ENCODE results near the gene TANC1. TPM values are rescaled to one million over a fixed set of nuclear protein-coding genes. Genes with fewer than 3 reads are reported as not detected.

The TANC1 gene
- total RNA-seq, 1 experiment from 2014 or later, result 21.1 TPM

- H3K4me1 ChIP-seq, result peaks cover 50% of the 10 kb centered on the region
- ChIA-PET POLR2A (no interaction called here), CTCF (interaction anchor here (0.7 to 1.3 kb wide), 3 partner anchors 122 to 989 kb away, joined by 3 to 4 read pairs (median 4); no protein-coding TSS in a partner anchor)
- H3K36me3 ChIP-seq (ENCODE audit: control insufficient read depth, insufficient read depth, low read length), result no peaks in the 10 kb centered on the region
- H3K27me3 ChIP-seq (replicated peaks; ENCODE audit: control insufficient read depth, insufficient read depth, low read length), result no peaks in the 10 kb centered on the region
- intact Hi-C loops (cut with micrococcal nuclease; ENCODE audit: unreplicated experiment), result no loop called here
- no TSS peak for BruUV-seq (replicated peaks)
- no peaks in the 10 kb centered on the region for H3K27me3 Mint-ChIP-seq (ENCODE audit: insufficient read depth, unreplicated experiment)
- DNase-seq, result no peak
- H3K27ac Mint-ChIP-seq (ENCODE audit: unreplicated experiment), result peak overlapping the region; percentile 51
- no peak overlapping the region for H3K4me3 ChIP-seq (ENCODE audit: low read depth, low read length)
- H3K4me1 Mint-ChIP-seq (ENCODE audit: low read depth, unreplicated experiment), result peaks cover 42% of the 10 kb centered on the region
- H3K4me3 Mint-ChIP-seq (ENCODE audit: unreplicated experiment), result no peak overlapping the region
- TF ChIP-seq CTCF (IDR thresholded peaks at IDR 0.05; ENCODE audit: insufficient read depth in 1 of 2, low read depth in 1 of 2, low read length in 1 of 2, severe bottlenecking in 1 of 2, unreplicated experiment in 1 of 2), result peak in 1 of 2 experiments; percentile 41
- no peaks in the 10 kb centered on the region for H3K9me3 ChIP-seq
- no peaks in the 10 kb centered on the region for H3K9me3 Mint-ChIP-seq (ENCODE audit: unreplicated experiment)
- no peaks in the 10 kb centered on the region for H3K36me3 Mint-ChIP-seq (ENCODE audit: insufficient read depth, unreplicated experiment)
These were observed 28.0 kb downstream of the TANC1 start for GRCh38 chr2:158996378-158996993.

GRCh38 chr2:158997037-158997790, 28.8 kb downstream of the TANC1 start:
- Histone ChIP-seq H3K36me3 (ENCODE audit: control insufficient read depth, insufficient read depth, low read length) (no peaks in the 10 kb centered on the region), H3K4me3 (ENCODE audit: low read depth, low read length) (no peak overlapping the region), H3K4me1 (peaks cover 50% of the 10 kb centered on the region), H3K27me3 (replicated peaks; ENCODE audit: control insufficient read depth, insufficient read depth, low read length) (no peaks in the 10 kb centered on the region), H3K9me3 (no peaks in the 10 kb centered on the region)
- no peaks in the 10 kb centered on the region for H3K36me3 Mint-ChIP-seq (ENCODE audit: insufficient read depth, unreplicated experiment)
- H3K9me3 Mint-ChIP-seq (ENCODE audit: unreplicated experiment), result no peaks in the 10 kb centered on the region
- H3K4me1 Mint-ChIP-seq (ENCODE audit: low read depth, unreplicated experiment), result peaks cover 42% of the 10 kb centered on the region
- no TSS peak for BruUV-seq (replicated peaks)
- CTCF ChIA-PET, result interaction anchor here (0.7 to 1.3 kb wide), 4 partner anchors 12 to 990 kb away, joined by 3 to 4 read pairs (median 4); no protein-coding TSS in a partner anchor
- no peak for DNase-seq
- TF ChIP-seq CTCF (IDR thresholded peaks at IDR 0.05; ENCODE audit: insufficient read depth in 1 of 2, low read depth in 1 of 2, low read length in 1 of 2, severe bottlenecking in 1 of 2, unreplicated experiment in 1 of 2), result no peak
- POLR2A ChIA-PET, result no interaction called here
- H3K4me3 Mint-ChIP-seq (ENCODE audit: unreplicated experiment), result no peak overlapping the region
- intact Hi-C loops (cut with micrococcal nuclease; ENCODE audit: unreplicated experiment), result no loop called here
- no peaks in the 10 kb centered on the region for H3K27me3 Mint-ChIP-seq (ENCODE audit: insufficient read depth, unreplicated experiment)
- peak overlapping the region; percentile 51 for H3K27ac Mint-ChIP-seq (ENCODE audit: unreplicated experiment)

GRCh38 chr2:158998551-158999248, 30.3 kb downstream of the TANC1 start:
- no peak for TF ChIP-seq CTCF (IDR thresholded peaks at IDR 0.05; ENCODE audit: insufficient read depth in 1 of 2, low read depth in 1 of 2, low read length in 1 of 2, severe bottlenecking in 1 of 2, unreplicated experiment in 1 of 2)
- Histone ChIP-seq H3K36me3 (ENCODE audit: control insufficient read depth, insufficient read depth, low read length) (no peaks in the 10 kb centered on the region), H3K4me3 (ENCODE audit: low read depth, low read length) (no peak overlapping the region), H3K4me1 (peaks cover 50% of the 10 kb centered on the region), H3K27me3 (replicated peaks; ENCODE audit: control insufficient read depth, insufficient read depth, low read length) (no peaks in the 10 kb centered on the region), H3K9me3 (no peaks in the 10 kb centered on the region)
- H3K27me3 Mint-ChIP-seq (ENCODE audit: insufficient read depth, unreplicated experiment), result no peaks in the 10 kb centered on the region
- POLR2A ChIA-PET, result no interaction called here
- H3K27ac Mint-ChIP-seq (ENCODE audit: unreplicated experiment), result no peak overlapping the region
- DNase-seq, result peak in 1 of 2 experiments; percentile 12
- peaks cover 8% of the 10 kb centered on the region for H3K36me3 Mint-ChIP-seq (ENCODE audit: insufficient read depth, unreplicated experiment)
- intact Hi-C loops (cut with micrococcal nuclease; ENCODE audit: unreplicated experiment), result no loop called here
- H3K9me3 Mint-ChIP-seq (ENCODE audit: unreplicated experiment), result no peaks in the 10 kb centered on the region
- H3K4me1 Mint-ChIP-seq (ENCODE audit: low read depth, unreplicated experiment), result peaks cover 30% of the 10 kb centered on the region
- peak overlapping the region; percentile 14 for H3K4me3 Mint-ChIP-seq (ENCODE audit: unreplicated experiment)
- no TSS peak for BruUV-seq (replicated peaks)
- CTCF ChIA-PET, result interaction anchor here (0.8 to 1.3 kb wide), 2 partner anchors 33 to 97 kb away, joined by 3 to 4 read pairs; no protein-coding TSS in a partner anchor

Data from Caco-2 (cell line).